GM12878 (cell line): ENCODE results near the gene OSBPL7. TPM values are rescaled to one million over a fixed set of nuclear protein-coding genes. Genes with fewer than 3 reads are reported as not detected.

ENCODE experiments used
- ATAC-seq: fragments of 200-7000 bp; cut with Tn5 transposase; 3 replicates; pipeline ENCODE4 v1.9.1; 2020; ENCODE audit warnings: mild to moderate bottlenecking, moderate library complexity
- BruUV-seq: library from RNA; stranded (reverse); fragments of 400-500 nt; replicated peaks from 2 replicates; lab custom pipeline; 2021; lab: Mats Ljungman, UMichigan
- CTCF ChIA-PET: fragments of 300-600 bp; sonication (Branson Sonifier 250); formaldehyde crosslinking; extraction: SDS; loops from one replicate; lab custom pipeline; 2021; ENCODE audit warnings: inconsistent platforms; lab: Yijun Ruan, JAX
- POLR2A ChIA-PET: fragments of 350-600 bp; formaldehyde crosslinking; extraction: SDS; loops from one replicate; lab custom pipeline; 2021; ENCODE audit warnings: inconsistent platforms; lab: Charles Lee
- RAD21 ChIA-PET: fragments of 300-600 bp; sonication (Branson Sonifier 250); formaldehyde crosslinking; loops from one replicate; lab custom pipeline; 2023; ENCODE audit warnings: antibody characterized with exemption; ENCODE audit not compliant: unreplicated experiment; lab: Charles Lee
- SMC1A ChIA-PET: fragments of 300-600 bp; sonication (Branson Sonifier 250); formaldehyde crosslinking; loops from one replicate; lab custom pipeline; 2023; ENCODE audit not compliant: unreplicated experiment, uncharacterized antibody; lab: Charles Lee
- DNase-seq: peaks from one replicate; pipeline ENCODE4 v3.0.0-alpha.2; 2011; ENCODE audit warnings: low read depth, low spot score
- FAIRE-seq: peaks from 3 replicates; lab custom pipeline; 2011; peaks lifted over from hg19 to GRCh38; lab: Jason Lieb, UNC
- H2AFZ ChIP-seq: 2 replicates; pipeline ENCODE4 v1.6.0; 2011; ENCODE audit warnings: low read depth, low read length, control low read depth; ENCODE audit not compliant: control insufficient read depth
- H3K27ac ChIP-seq: 2 replicates; pipeline ENCODE4 v1.5.1; 2011; ENCODE audit warnings: control low read depth; ENCODE audit not compliant: control insufficient read depth, insufficient read depth
- H3K27me3 ChIP-seq, 2 experiments: replicated peaks in 1 of 2; 2 replicates each; pipeline versions ENCODE4 v1.6.0 to v1.6.1; 2011; ENCODE audit warnings: low read length in 1 of 2; ENCODE audit not compliant: control insufficient read depth in 2 of 2, insufficient read depth in 2 of 2
- H3K36me3 ChIP-seq, 2 experiments: 2 replicates each; pipeline ENCODE4 v1.5.1; 2011; ENCODE audit warnings: low read length in 1 of 2; ENCODE audit not compliant: control insufficient read depth in 2 of 2, insufficient read depth in 2 of 2
- H3K4me1 ChIP-seq: 2 replicates; pipeline ENCODE4 v1.6.1; 2011; ENCODE audit warnings: mild to moderate bottlenecking, low read length, moderate library complexity, mixed read lengths; ENCODE audit not compliant: control insufficient read depth, insufficient read depth
- H3K4me2 ChIP-seq: 2 replicates; pipeline ENCODE4 v1.6.0; 2011; ENCODE audit warnings: control low read depth; ENCODE audit not compliant: control insufficient read depth, insufficient read depth
- H3K4me3 ChIP-seq: fragments of 200-600 bp; sonication (generic); 2 replicates; pipeline ENCODE4 v1.5.1; 2016
- H3K79me2 ChIP-seq: 2 replicates; pipeline ENCODE4 v1.6.0; 2011; ENCODE audit warnings: low read length; ENCODE audit not compliant: control insufficient read depth, insufficient read depth
- H3K9ac ChIP-seq: 2 replicates; pipeline ENCODE4 v1.8.0; 2011; ENCODE audit warnings: low read length, control low read depth, mixed read lengths; ENCODE audit not compliant: control insufficient read depth, insufficient read depth
- H3K9me3 ChIP-seq: replicated peaks from 3 replicates; pipeline ENCODE4 v1.5.1; 2011; ENCODE audit warnings: mild to moderate bottlenecking, low read length; ENCODE audit not compliant: control insufficient read depth, insufficient read depth
- H4K20me1 ChIP-seq: 2 replicates; pipeline ENCODE4 v1.6.0; 2011; ENCODE audit not compliant: control insufficient read depth, insufficient read depth
- ASH2L ChIP-seq: fragments of 300-600, 200-600 bp; sonication (generic); IDR thresholded peaks from 2 replicates; pipeline ENCODE4 v1.6.1; 2017; ENCODE audit warnings: low read depth, mild to moderate bottlenecking, borderline replicate concordance
- CEBPZ ChIP-seq: fragments of 150-350 bp; IDR thresholded peaks from 2 replicates; pipeline ENCODE4 v1.6.1; 2016; ENCODE audit warnings: low read depth, low read length
- EED ChIP-seq: sonication (generic); IDR thresholded peaks from 2 replicates; pipeline ENCODE4 v1.6.1; 2016; ENCODE audit warnings: antibody characterized with exemption, low read depth
- FOXM1 ChIP-seq: IDR thresholded peaks from 2 replicates; pipeline ENCODE4 v1.6.1; 2012; ENCODE audit warnings: low read depth, mild to moderate bottlenecking, inconsistent platforms, low read length, moderate library complexity
- HSF1 ChIP-seq: fragments of 150-350 bp; IDR thresholded peaks from 2 replicates; pipeline ENCODE4 v1.6.1; 2014; ENCODE audit warnings: mild to moderate bottlenecking, low read depth, low read length
- MLLT1 ChIP-seq: fragments of 450-650 bp; IDR thresholded peaks from 2 replicates; pipeline ENCODE4 v1.6.1; 2016; ENCODE audit warnings: mild to moderate bottlenecking
- NR2F1 ChIP-seq: fragments of 450-650 bp; conservative IDR thresholded peaks from 2 replicates; pipeline ENCODE4 v1.6.1; 2017; ENCODE audit warnings: mild to moderate bottlenecking
- RAD51 ChIP-seq: fragments of 450-650 bp; IDR thresholded peaks from 2 replicates; pipeline ENCODE4 v1.6.1; 2016; ENCODE audit warnings: moderate library complexity, mild to moderate bottlenecking, inconsistent platforms
- RCOR1 ChIP-seq: conservative IDR thresholded peaks from 2 replicates; pipeline ENCODE4 v1.6.1; 2012; ENCODE audit warnings: low read depth, low read length, improper control_type of control experiment
- RFX5 ChIP-seq: IDR thresholded peaks from 2 replicates; pipeline ENCODE4 v1.6.1; 2011; ENCODE audit warnings: low read depth, low read length, improper control_type of control experiment
- SIN3A ChIP-seq: IDR thresholded peaks from 2 replicates; pipeline ENCODE4 v1.6.1; 2012; ENCODE audit warnings: low read depth, low read length, improper control_type of control experiment
- ZBED1 ChIP-seq: IDR thresholded peaks from 2 replicates; pipeline ENCODE4 v1.6.1; 2016; ENCODE audit warnings: borderline replicate concordance
- in situ Hi-C: fragments of 300-500 bp; cut with MboI; formaldehyde crosslinking; loops from 9 replicates; pipeline ENCODE4 v1.14.3; 2018; ENCODE audit warnings: mixed read lengths
- intact Hi-C: fragments of 100-400 bp; cut with micrococcal nuclease; formaldehyde crosslinking; loops from one replicate; pipeline ENCODE4 v1.14.2; 2022; ENCODE audit not compliant: unreplicated experiment
- polyA plus RNA-seq, 11 experiments: library from polyadenylated mRNA; depleted of rRNA in 4 of 11; unstranded in 6 of 11; stranded (reverse) in 5 of 11; fragments of >200 nt; fragmentation: Nextera tagmentation in 4 of 11; fragmentation: Illumina TruSeq in 1 of 11; extraction: Ambion mirVana in 4 of 11; extraction: Trizol in 1 of 11; gene quantifications; 1 replicate in 1 of 11; 2 replicates in 10 of 11; pipeline versions ENCODE4 v1.2.1 to v1.2.3, GENCODE V29; 2011 to 2016; ENCODE audit warnings: inconsistent platforms in 2 of 11, missing spikeins in 2 of 11, low read depth in 1 of 11
- total RNA-seq, 4 experiments: library from RNA; depleted of rRNA in 3 of 4; stranded (reverse); fragments of >200 nt in 3 of 4; fragmentation: Illumina TruSeq in 1 of 4; extraction: Trizol in 1 of 4; gene quantifications; 2 replicates each; pipeline versions ENCODE4 v1.2.1 to v1.2.3, GENCODE V29; 2013 to 2021

OSBPL7 gene
- total and polyA plus RNA-seq, 10 of the 15 experiments (the other 5 are each of a cell fraction or from before 2014, with no cell fraction given), result 0.50 to 16.1 (median 6.7) TPM

- TF ChIP-seq RCOR1 (0 out of 2 replicates have a peak, but pooled peaks have one; percentile 20), ASH2L (no peak), SIN3A (peak; percentile 86; the same call in 1 of the 2 replicates), EED (peak; percentile 31; the same call in 1 of the 2 replicates)
Observed at GRCh38 chr17:47821424-47822391, at the start of gene OSBPL7 (continued).

- RAD21 ChIA-PET, result interaction anchor here (1.4 kb wide), 2 partner anchors 19 to 147 kb away, joined by 4 read pairs; no protein-coding TSS in a partner anchor
- BruUV-seq, result no TSS peak
- H3K79me2 ChIP-seq, result no peaks in the 10 kb centered on the region
- no peaks in the 10 kb centered on the region for H3K36me3 ChIP-seq
- H2AFZ ChIP-seq, result no peak overlapping the region
- POLR2A ChIA-PET, result no interaction called here
- in situ Hi-C loops, result no loop called here
- peaks cover 0 to 7% of the 10 kb centered on the region in 2 experiments for H3K27me3 ChIP-seq
- no peak for DNase-seq
- SMC1A ChIA-PET, result interaction anchor here (0.8 kb wide), 1 partner anchor 20 kb away, joined by 6 read pairs; no protein-coding TSS in a partner anchor
- H3K4me3 ChIP-seq, result no peak overlapping the region
- CTCF ChIA-PET, result interaction anchor here (1.0 to 2.1 kb wide), 3 partner anchors 19 to 120 kb away, joined by 3 to 9 read pairs (median 3); partner anchors contain the start of gene SP6
- TF ChIP-seq NR2F1, result no peak
- TF ChIP-seq RFX5, result no peak
- TF ChIP-seq HSF1, result no peak
- no peak for TF ChIP-seq CEBPZ
- TF ChIP-seq FOXM1, result no peak
- no peak for TF ChIP-seq RAD51
- TF ChIP-seq MLLT1, result no peak
- TF ChIP-seq ZBED1, result no peak
- TF ChIP-seq, all 136 proteins: peak for 0
- ATAC-seq (no peak), FAIRE-seq (no peak)
- intact Hi-C loops, result no loop called here
- H3K9me3 ChIP-seq, result no peaks in the 10 kb centered on the region
- H3K27ac ChIP-seq, result no peak overlapping the region
- H3K4me2 ChIP-seq, result no peak overlapping the region
- H3K9ac ChIP-seq, result no peak overlapping the region
- H4K20me1 ChIP-seq, result no peaks in the 10 kb centered on the region
- H3K4me1 ChIP-seq, result peaks cover 6% of the 10 kb centered on the region; the same call in 1 of the 2 replicates
Observed at GRCh38 chr17:47871048-47871447, 49.5 kb upstream of the OSBPL7 start.
